Epithelial cell of esophagus (primary cell): ENCODE data around the gene FOXL3.

Experiments used
- DNase-seq: peaks from one replicate; pipeline ENCODE4 v3.0.0; 2010; ENCODE audit warnings: low read depth
- H3K4me3 ChIP-seq: 2 replicates; pipeline ENCODE4 v1.5.1; 2011; ENCODE audit warnings: mild to moderate bottlenecking, low read length, control low read depth
- TF ChIP-seq, protein P1 (sequence below): IDR thresholded peaks from 2 replicates; pipeline ENCODE4 v1.5.1; 2011; ENCODE audit warnings: low read depth, mild to moderate bottlenecking, low read length, control low read depth, inconsistent platforms; ENCODE audit not compliant: insufficient read depth; ENCODE audit errors: missing control alignments

Gene FOXL3

DNA sequence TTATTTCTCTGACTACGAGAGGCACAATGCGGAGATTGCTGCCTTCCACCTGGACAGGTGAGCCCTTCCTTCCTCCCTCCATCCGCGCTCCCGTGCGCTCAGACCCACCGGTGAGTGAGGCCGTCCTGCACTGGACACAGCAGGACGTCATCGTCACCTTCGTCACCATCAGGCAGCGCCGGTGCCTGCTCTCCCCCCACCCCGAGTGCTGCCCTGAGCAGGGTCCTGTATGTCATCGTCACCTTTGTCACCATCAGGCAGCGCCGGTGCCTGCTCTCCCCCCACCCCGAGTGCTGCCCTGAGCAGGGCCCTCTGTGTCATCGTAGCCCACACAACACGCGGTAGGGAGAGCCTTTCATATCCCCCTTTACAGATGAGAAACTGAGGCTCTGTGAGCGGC lies 43.5 kb upstream of the FOXL3 start:
- no peak for DNase-seq
- H3K4me3 ChIP-seq = no peak overlapping the region
- TF ChIP-seq, protein P1, sequence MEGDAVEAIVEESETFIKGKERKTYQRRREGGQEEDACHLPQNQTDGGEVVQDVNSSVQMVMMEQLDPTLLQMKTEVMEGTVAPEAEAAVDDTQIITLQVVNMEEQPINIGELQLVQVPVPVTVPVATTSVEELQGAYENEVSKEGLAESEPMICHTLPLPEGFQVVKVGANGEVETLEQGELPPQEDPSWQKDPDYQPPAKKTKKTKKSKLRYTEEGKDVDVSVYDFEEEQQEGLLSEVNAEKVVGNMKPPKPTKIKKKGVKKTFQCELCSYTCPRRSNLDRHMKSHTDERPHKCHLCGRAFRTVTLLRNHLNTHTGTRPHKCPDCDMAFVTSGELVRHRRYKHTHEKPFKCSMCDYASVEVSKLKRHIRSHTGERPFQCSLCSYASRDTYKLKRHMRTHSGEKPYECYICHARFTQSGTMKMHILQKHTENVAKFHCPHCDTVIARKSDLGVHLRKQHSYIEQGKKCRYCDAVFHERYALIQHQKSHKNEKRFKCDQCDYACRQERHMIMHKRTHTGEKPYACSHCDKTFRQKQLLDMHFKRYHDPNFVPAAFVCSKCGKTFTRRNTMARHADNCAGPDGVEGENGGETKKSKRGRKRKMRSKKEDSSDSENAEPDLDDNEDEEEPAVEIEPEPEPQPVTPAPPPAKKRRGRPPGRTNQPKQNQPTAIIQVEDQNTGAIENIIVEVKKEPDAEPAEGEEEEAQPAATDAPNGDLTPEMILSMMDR = no peak

- DNase-seq = no peak
- TF ChIP-seq, protein P1 = no peak
- no peak overlapping the region for H3K4me3 ChIP-seq
Observed at GRCh38 chr7:247181-247580, 42.8 kb upstream of the FOXL3 start.

DNA sequence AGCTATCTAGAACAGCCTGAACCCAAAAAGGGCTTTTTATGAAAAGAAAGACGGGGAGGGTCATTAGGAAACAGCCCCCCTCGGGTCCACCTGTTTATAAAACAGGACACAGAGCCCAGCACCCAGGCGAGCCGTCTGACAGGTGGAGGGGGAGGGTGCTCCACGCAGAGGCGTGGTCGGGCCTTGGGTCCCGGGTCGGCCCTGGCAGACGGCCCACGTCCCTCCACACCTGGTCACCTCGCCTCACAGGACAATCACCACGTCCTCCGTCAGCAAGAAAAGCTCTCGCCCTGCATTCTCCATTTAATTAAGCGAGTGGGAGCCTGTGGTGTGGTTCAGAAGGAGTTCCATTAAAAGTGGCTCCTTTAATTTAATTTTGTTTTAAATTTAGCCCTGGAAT lies 42.3 kb upstream of the FOXL3 start:
- no peak overlapping the region for H3K4me3 ChIP-seq
- TF ChIP-seq, protein P1 = no peak
- no peak for DNase-seq

GRCh38 chr7:248732-249435 lies 41.1 kb upstream of the FOXL3 start:
- TF ChIP-seq, protein P1 = no peak
- no peak for DNase-seq
- H3K4me3 ChIP-seq = no peak overlapping the region

DNA sequence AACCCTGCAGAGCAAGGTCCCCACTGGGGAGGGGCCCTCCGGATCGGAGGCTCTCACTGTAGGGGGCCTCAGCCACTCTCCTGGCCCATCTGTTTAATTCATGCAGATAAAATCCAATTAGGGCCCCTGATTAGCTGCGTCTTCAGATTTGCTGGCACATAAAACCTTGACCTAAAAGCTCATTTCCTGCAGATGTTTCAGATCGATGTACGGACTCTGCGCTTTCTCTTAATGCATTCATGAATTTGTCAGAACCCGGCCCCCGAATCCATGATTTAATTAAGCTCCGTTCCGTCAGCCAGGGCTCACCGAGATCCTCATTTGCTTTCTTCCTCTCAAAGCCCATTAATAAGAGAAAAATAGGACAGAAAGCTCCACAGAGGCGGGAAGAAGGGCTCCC lies 40.0 kb upstream of the FOXL3 start:
- no peak overlapping the region for H3K4me3 ChIP-seq
- DNase-seq = no peak
- TF ChIP-seq, protein P1 = no peak

GRCh38 chr7:250523-250922 lies 39.4 kb upstream of the FOXL3 start:
- TF ChIP-seq, protein P1 = no peak
- no peak for DNase-seq
- H3K4me3 ChIP-seq = no peak overlapping the region

- DNase-seq = no peak
- TF ChIP-seq, protein P1 = no peak
- no peak overlapping the region for H3K4me3 ChIP-seq
Observed at GRCh38 chr7:251005-251404, 39.0 kb upstream of the FOXL3 start.
